Activated B cell treated with CpG ODN at 0.5 μM for 24 hours (primary cell): ENCODE results near the gene KATNB1. TPM values are rescaled to one million over a fixed set of nuclear protein-coding genes. Genes with fewer than 3 reads are reported as not detected.
"Not testable (repeated sequence)": the region's sequence is repeated elsewhere in the genome, so short reads cannot be mapped to it uniquely, and the experiment has no call there.

ENCODE experiments used
- ATAC-seq: fragments of 200-7000 bp; cut with Tn5 transposase; one replicate; pipeline ENCODE4 v1.10.0; 2021; ENCODE audit warnings: low read depth, mild to moderate bottlenecking, moderate library complexity
- CTCF ChIA-PET: fragments of 350-600 bp; sonication (Branson Sonifier 250); formaldehyde crosslinking; loops from one replicate; lab custom pipeline; 2021; ENCODE audit warnings: antibody characterized with exemption; lab: Charles Lee
- POLR2A ChIA-PET: fragments of 350-600 bp; sonication (Branson Sonifier 250); formaldehyde crosslinking; loops from one replicate; lab custom pipeline; 2021; ENCODE audit warnings: antibody characterized with exemption; lab: Charles Lee
- DNase-seq: peaks from one replicate; pipeline ENCODE4 v3.0.0; 2022
- H3K27ac Mint-ChIP-seq: one replicate; pipeline ENCODE4 v1.8.0; 2020; ENCODE audit warnings: mixed read lengths
- H3K27me3 Mint-ChIP-seq: one replicate; pipeline ENCODE4 v1.8.0; 2021; ENCODE audit warnings: mixed read lengths
- H3K36me3 Mint-ChIP-seq: one replicate; pipeline ENCODE4 v1.8.0; 2021; ENCODE audit warnings: low read depth, mixed read lengths
- H3K4me1 Mint-ChIP-seq: one replicate; pipeline ENCODE4 v1.8.0; 2021; ENCODE audit warnings: mixed read lengths
- H3K4me3 Mint-ChIP-seq: one replicate; pipeline ENCODE4 v1.8.0; 2020; ENCODE audit warnings: mild to moderate bottlenecking, mixed read lengths
- H3K9me3 Mint-ChIP-seq: one replicate; pipeline ENCODE4 v1.8.0; 2020; ENCODE audit warnings: mixed read lengths
- CTCF ChIP-seq: fragments of 200-600 bp; IDR thresholded peaks from one replicate; pipeline ENCODE4 v1.8.0; 2022; ENCODE audit warnings: antibody characterized with exemption, mild to moderate bottlenecking
- intact Hi-C: fragments of 100-400 bp; cut with micrococcal nuclease; formaldehyde crosslinking; loops from one replicate; pipeline ENCODE4 v1.15.1; 2024
- total RNA-seq: library from RNA; stranded (reverse); gene quantifications from 2 replicates; pipeline ENCODE4 v1.2.3, GENCODE V29; 2022

Gene KATNB1
- total RNA-seq, 1 donor from 2014 or later, result 16.8 TPM

GRCh38 chr16:57781349-57781740, 45.8 kb downstream of the KATNB1 start:
- POLR2A ChIA-PET, result no interaction called here
- DNase-seq (no peak), ATAC-seq (no peak)
- no peak for TF ChIP-seq CTCF
- H3K4me3 Mint-ChIP-seq, result no peak overlapping the region
- no peak overlapping the region for H3K27ac Mint-ChIP-seq
- intact Hi-C loops, result no loop called here
- H3K27me3 Mint-ChIP-seq, result peaks cover 6% of the 10 kb centered on the region
- H3K9me3 Mint-ChIP-seq, result no peaks in the 10 kb centered on the region
- H3K36me3 Mint-ChIP-seq, result no peaks in the 10 kb centered on the region
- H3K4me1 Mint-ChIP-seq, result no peaks in the 10 kb centered on the region
- CTCF ChIA-PET, result no interaction called here

- H3K36me3 Mint-ChIP-seq, result no peaks in the 10 kb centered on the region
- ChIA-PET CTCF (no interaction called here), POLR2A (no interaction called here)
- H3K27me3 Mint-ChIP-seq, result peaks cover 6% of the 10 kb centered on the region
- ATAC-seq (no peak), DNase-seq (no peak)
- H3K4me1 Mint-ChIP-seq, result no peaks in the 10 kb centered on the region
- no peak overlapping the region for H3K27ac Mint-ChIP-seq
- TF ChIP-seq CTCF, result no peak
- H3K4me3 Mint-ChIP-seq, result no peak overlapping the region
- no peaks in the 10 kb centered on the region for H3K9me3 Mint-ChIP-seq
- intact Hi-C loops, result no loop called here
These were observed 46.4 kb downstream of the KATNB1 start for GRCh38 chr16:57781741-57782606.

- intact Hi-C loops, H3K9me3 Mint-ChIP-seq, CTCF ChIA-PET, H3K4me1 Mint-ChIP-seq, DNase-seq, H3K27ac Mint-ChIP-seq, H3K4me3 Mint-ChIP-seq, H3K36me3 Mint-ChIP-seq, ATAC-seq, H3K27me3 Mint-ChIP-seq: not testable (repeated sequence)
- POLR2A ChIA-PET, result interaction anchor here (0.7 kb wide), 1 partner anchor 242 kb away, joined by 3 read pairs; no protein-coding TSS in a partner anchor
These were observed 47.1 kb downstream of the KATNB1 start for GRCh38 chr16:57782607-57783055.

GRCh38 chr16:57783116-57783515, 47.5 kb downstream of the KATNB1 start:
- no peak for ATAC-seq
- no peaks in the 10 kb centered on the region for H3K9me3 Mint-ChIP-seq
- peaks cover 6% of the 10 kb centered on the region for H3K27me3 Mint-ChIP-seq
- H3K27ac Mint-ChIP-seq, result no peak overlapping the region
- no peaks in the 10 kb centered on the region for H3K4me1 Mint-ChIP-seq
- intact Hi-C loops, result no loop called here
- POLR2A ChIA-PET, result interaction anchor here (0.7 kb wide), 1 partner anchor 241 kb away, joined by 3 read pairs; no protein-coding TSS in a partner anchor
- DNase-seq, result no peak
- H3K36me3 Mint-ChIP-seq, result no peaks in the 10 kb centered on the region
- no peak for TF ChIP-seq CTCF
- H3K4me3 Mint-ChIP-seq, result no peak overlapping the region
- CTCF ChIA-PET, result no interaction called here

- peaks cover 6% of the 10 kb centered on the region for H3K27me3 Mint-ChIP-seq
- no peak for DNase-seq
- intact Hi-C loops, result no loop called here
- TF ChIP-seq CTCF, result no peak
- ChIA-PET POLR2A (no interaction called here), CTCF (no interaction called here)
- H3K4me1 Mint-ChIP-seq, result no peaks in the 10 kb centered on the region
- H3K36me3 Mint-ChIP-seq, result no peaks in the 10 kb centered on the region
- H3K27ac Mint-ChIP-seq, result no peak overlapping the region
- no peak overlapping the region for H3K4me3 Mint-ChIP-seq
- no peak for ATAC-seq
- H3K9me3 Mint-ChIP-seq, result no peaks in the 10 kb centered on the region
These were observed 48.3 kb downstream of the KATNB1 start for GRCh38 chr16:57783883-57784282.
